GM12874 (cell line): ENCODE data around the gene ACAA1.

Source experiments
- CTCF ChIP-seq: IDR thresholded peaks from 2 replicates; pipeline ENCODE4 v1.5.1; 2011; ENCODE audit warnings: low read depth, mild to moderate bottlenecking, control low read depth, low read length, moderate library complexity; ENCODE audit not compliant: insufficient read depth

Gene ACAA1

GRCh38 chr3:38118421-38119247 lies 18.3 kb downstream of the ACAA1 start:
- TF ChIP-seq CTCF: no peak

GRCh38 chr3:38117748-38118420 lies 19.0 kb downstream of the ACAA1 start:
- peak; percentile 97 for TF ChIP-seq CTCF

- TF ChIP-seq CTCF: no peak
These were observed 19.7 kb downstream of the ACAA1 start for GRCh38 chr3:38117163-38117716.

GRCh38 chr3:38116471-38117162 lies 20.3 kb downstream of the ACAA1 start:
- TF ChIP-seq CTCF: 0 out of 2 replicates have a peak, but pooled peaks have one; percentile 19

GRCh38 chr3:38115645-38116427 lies 21.1 kb downstream of the ACAA1 start:
- TF ChIP-seq CTCF: no peak

GRCh38 chr3:38114875-38115644 lies 21.9 kb downstream of the ACAA1 start:
- TF ChIP-seq CTCF: no peak
